ENCODE results near the gene NUTM1.
"Not testable (repeated sequence)": the region's sequence is repeated elsewhere in the genome, so short reads cannot be mapped to it uniquely, and the experiment has no call there.

The NUTM1 gene

GRCh38 chr15:34362047-34362773, 19.1 kb downstream of the NUTM1 start:
- no peak for DNase-seq (ENCODE audit: low read depth)

GRCh38 chr15:34364041-34364440, 20.9 kb downstream of the NUTM1 start:
- no peak for DNase-seq (ENCODE audit: low read depth)

- DNase-seq (ENCODE audit: low read depth): no peak
Observed at GRCh38 chr15:34365091-34365825, 22.1 kb downstream of the NUTM1 start.

- no peak for DNase-seq (ENCODE audit: low read depth)
Observed at GRCh38 chr15:34365836-34366235, 22.7 kb downstream of the NUTM1 start.

- peak; percentile 9 for DNase-seq (ENCODE audit: low read depth)
Observed at GRCh38 chr15:34366271-34367065, 23.4 kb downstream of the NUTM1 start.

- DNase-seq (ENCODE audit: low read depth): peak; percentile 67
Observed at GRCh38 chr15:34367101-34368081, 24.3 kb downstream of the NUTM1 start, which contains the start of gene LPCAT4. Gene LPCAT4, minus strand, starts transcription at chr15:34367196. Its CDS starts 96 bp downstream, at chr15:34367100.

GRCh38 chr15:34370129-34370528, 27.0 kb downstream of the NUTM1 start:
- DNase-seq (ENCODE audit: low read depth): no peak

GRCh38 chr15:34370643-34371042, 27.5 kb downstream of the NUTM1 start:
- no peak for DNase-seq (ENCODE audit: low read depth)

- DNase-seq (ENCODE audit: low read depth): no peak
Observed at GRCh38 chr15:34373951-34374350, 30.8 kb downstream of the NUTM1 start.

- DNase-seq (ENCODE audit: low read depth): no peak
Observed at GRCh38 chr15:34374816-34375215, 31.7 kb downstream of the NUTM1 start.

- DNase-seq (ENCODE audit: low read depth): not testable (repeated sequence)
Observed at GRCh38 chr15:34375541-34375940, 32.4 kb downstream of the NUTM1 start.

GRCh38 chr15:34376856-34377255, 33.7 kb downstream of the NUTM1 start:
- no peak for DNase-seq (ENCODE audit: low read depth)

- DNase-seq (ENCODE audit: low read depth): not testable (repeated sequence)
Observed at GRCh38 chr15:34380491-34380890, 37.4 kb downstream of the NUTM1 start.

GRCh38 chr15:34381829-34382521, 38.9 kb downstream of the NUTM1 start:
- not testable (repeated sequence) for DNase-seq (ENCODE audit: low read depth)

- not testable (repeated sequence) for DNase-seq (ENCODE audit: low read depth)
Observed at GRCh38 chr15:34389594-34390086, 46.5 kb downstream of the NUTM1 start.

- not testable (repeated sequence) for DNase-seq (ENCODE audit: low read depth)
Observed at GRCh38 chr15:34392981-34393380, 49.9 kb downstream of the NUTM1 start.

- DNase-seq (ENCODE audit: low read depth): not testable (repeated sequence)
Observed at GRCh38 chr15:34397637-34398259, 54.6 kb downstream of the NUTM1 start.

- DNase-seq (ENCODE audit: low read depth): not testable (repeated sequence)
Observed at GRCh38 chr15:34403160-34403598, 60.1 kb downstream of the NUTM1 start.

- not testable (repeated sequence) for DNase-seq (ENCODE audit: low read depth)
Observed at GRCh38 chr15:34403899-34404298, 60.8 kb downstream of the NUTM1 start.
